Loucy (cell line): ENCODE results near the gene DTX1.

ENCODE experiments used
- EZH2phosphoT487 ChIP-seq: fragments of 200-600 bp; IDR thresholded peaks from 2 replicates; pipeline ENCODE4 v1.6.1; 2018; ENCODE audit warnings: antibody characterized with exemption, mild to moderate bottlenecking, moderate library complexity, borderline replicate concordance
- TF ChIP-seq, protein P1 (sequence below): fragments of 200-600 bp; sonication (generic); conservative IDR thresholded peaks from 2 replicates; pipeline ENCODE4 v1.5.1; 2014; ENCODE audit warnings: mild to moderate bottlenecking, antibody characterized with exemption, low read length

DNA sequence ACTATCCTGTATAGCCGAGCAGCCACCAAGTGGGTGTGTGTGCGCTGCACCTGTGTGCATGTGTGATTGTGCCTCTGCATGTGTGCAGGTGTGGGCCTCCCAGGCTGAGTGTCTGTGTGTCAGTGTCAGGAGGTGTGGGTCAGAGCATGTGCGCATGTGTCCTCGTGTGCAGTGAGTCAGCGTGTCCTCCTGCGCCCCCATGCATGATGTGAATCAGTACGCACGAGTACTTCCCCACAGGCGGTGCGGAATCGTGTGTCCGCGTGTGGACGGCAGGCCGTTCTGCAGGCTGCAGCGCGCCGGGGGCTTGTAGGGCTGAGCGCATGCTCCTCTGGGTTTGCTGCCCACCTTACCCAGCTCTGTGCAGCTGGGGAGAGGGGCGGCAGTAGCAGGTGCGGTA, 34.2 kb downstream of the DTX1 start:
- TF ChIP-seq, protein P1, sequence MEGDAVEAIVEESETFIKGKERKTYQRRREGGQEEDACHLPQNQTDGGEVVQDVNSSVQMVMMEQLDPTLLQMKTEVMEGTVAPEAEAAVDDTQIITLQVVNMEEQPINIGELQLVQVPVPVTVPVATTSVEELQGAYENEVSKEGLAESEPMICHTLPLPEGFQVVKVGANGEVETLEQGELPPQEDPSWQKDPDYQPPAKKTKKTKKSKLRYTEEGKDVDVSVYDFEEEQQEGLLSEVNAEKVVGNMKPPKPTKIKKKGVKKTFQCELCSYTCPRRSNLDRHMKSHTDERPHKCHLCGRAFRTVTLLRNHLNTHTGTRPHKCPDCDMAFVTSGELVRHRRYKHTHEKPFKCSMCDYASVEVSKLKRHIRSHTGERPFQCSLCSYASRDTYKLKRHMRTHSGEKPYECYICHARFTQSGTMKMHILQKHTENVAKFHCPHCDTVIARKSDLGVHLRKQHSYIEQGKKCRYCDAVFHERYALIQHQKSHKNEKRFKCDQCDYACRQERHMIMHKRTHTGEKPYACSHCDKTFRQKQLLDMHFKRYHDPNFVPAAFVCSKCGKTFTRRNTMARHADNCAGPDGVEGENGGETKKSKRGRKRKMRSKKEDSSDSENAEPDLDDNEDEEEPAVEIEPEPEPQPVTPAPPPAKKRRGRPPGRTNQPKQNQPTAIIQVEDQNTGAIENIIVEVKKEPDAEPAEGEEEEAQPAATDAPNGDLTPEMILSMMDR = no peak
- TF ChIP-seq EZH2phosphoT487 = no peak
